ENCODE data around the gene SLC22A7.

SLC22A7 gene

DNA sequence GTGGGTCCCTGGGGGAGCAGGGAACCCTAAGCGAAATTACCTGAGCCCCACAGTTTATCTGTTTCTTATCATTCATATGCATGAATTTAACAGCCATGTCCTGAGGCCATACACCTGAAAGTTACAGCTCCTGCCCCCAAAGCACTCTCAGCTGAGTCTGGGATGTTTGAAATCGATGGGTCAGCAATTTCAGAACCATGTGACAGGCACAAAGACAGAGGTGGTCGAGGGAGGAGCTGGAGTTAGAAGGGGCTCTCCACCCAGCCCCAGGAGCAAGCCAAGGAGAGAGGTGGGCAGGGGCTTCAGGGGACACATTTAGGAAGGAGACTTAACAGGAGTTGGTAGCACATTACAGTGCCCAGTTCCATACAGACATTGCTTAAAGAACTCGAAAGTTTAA lies 39.9 kb upstream of the SLC22A7 start (continued):
- TF ChIP-seq, protein P1, sequence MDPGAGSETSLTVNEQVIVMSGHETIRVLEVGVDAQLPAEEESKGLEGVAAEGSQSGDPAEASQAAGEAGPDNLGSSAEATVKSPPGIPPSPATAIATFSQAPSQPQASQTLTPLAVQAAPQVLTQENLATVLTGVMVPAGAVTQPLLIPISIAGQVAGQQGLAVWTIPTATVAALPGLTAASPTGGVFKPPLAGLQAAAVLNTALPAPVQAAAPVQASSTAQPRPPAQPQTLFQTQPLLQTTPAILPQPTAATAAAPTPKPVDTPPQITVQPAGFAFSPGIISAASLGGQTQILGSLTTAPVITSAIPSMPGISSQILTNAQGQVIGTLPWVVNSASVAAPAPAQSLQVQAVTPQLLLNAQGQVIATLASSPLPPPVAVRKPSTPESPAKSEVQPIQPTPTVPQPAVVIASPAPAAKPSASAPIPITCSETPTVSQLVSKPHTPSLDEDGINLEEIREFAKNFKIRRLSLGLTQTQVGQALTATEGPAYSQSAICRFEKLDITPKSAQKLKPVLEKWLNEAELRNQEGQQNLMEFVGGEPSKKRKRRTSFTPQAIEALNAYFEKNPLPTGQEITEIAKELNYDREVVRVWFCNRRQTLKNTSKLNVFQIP (CRISPR knock-in tag; IDR thresholded peaks at IDR 0.05; ENCODE audit: borderline replicate concordance, low read depth): no peak
- TF ChIP-seq, protein P2, sequence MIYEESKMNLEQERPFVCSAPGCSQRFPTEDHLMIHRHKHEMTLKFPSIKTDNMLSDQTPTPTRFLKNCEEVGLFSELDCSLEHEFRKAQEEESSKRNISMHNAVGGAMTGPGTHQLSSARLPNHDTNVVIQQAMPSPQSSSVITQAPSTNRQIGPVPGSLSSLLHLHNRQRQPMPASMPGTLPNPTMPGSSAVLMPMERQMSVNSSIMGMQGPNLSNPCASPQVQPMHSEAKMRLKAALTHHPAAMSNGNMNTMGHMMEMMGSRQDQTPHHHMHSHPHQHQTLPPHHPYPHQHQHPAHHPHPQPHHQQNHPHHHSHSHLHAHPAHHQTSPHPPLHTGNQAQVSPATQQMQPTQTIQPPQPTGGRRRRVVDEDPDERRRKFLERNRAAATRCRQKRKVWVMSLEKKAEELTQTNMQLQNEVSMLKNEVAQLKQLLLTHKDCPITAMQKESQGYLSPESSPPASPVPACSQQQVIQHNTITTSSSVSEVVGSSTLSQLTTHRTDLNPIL (CRISPR knock-in tag; IDR thresholded peaks at IDR 0.05; ENCODE audit: low read depth): no peak
- TF ChIP-seq ZNF70 (CRISPR knock-in tag; IDR thresholded peaks at IDR 0.05) (no peak), ZFP30 (CRISPR knock-in tag; IDR thresholded peaks at IDR 0.05) (no peak), ESRRG (CRISPR knock-in tag; IDR thresholded peaks at IDR 0.05) (no peak), ARNTL (CRISPR knock-in tag; IDR thresholded peaks at IDR 0.05; ENCODE audit: borderline replicate concordance, low read depth) (no peak), ZNF8 (CRISPR knock-in tag; IDR thresholded peaks at IDR 0.05) (no peak), GLIS3 (CRISPR knock-in tag; IDR thresholded peaks at IDR 0.05) (no peak), ISL1 (CRISPR knock-in tag; IDR thresholded peaks at IDR 0.05) (no peak)

DNA sequence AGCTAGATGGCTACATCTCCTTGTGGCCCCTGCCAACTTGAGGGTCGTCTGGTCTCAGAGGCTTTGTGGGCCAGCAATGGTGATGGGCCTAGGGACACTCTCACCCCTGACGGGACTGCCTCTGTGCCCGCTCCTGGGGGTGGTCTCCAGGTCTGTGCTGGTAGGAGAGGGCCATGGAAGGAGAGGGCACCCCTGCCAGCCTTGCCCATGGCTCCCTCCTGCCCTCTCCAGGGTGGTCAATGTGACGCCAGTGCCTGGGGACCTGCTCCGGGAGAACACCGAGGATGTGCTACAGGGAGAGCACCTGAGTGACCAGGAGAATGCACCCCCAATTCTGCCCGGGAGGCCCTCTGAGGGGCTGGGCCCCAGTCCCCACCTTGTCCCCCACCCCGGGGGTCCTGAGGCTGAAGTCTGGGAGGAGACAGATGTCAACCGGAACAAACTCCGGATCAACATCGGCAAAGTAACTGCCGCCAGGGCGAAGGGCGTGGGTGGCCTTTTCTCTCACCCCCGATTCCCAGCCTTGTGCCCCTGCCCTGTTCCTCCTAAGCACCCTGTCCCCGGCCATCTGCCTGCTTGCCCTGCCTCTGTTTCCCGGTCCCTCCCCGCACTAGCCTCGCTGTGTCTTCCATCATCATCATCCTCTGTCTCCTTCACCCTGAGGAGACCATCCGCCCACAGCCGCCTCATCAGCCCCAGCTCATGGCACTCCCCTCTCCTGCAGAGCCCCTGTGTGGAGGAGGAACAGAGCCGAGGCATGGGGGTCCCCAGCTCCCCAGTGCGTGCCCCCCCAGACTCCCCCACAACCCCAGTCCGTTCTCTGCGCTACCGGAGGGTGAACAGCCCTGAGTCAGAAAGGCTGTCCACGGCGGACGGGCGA lies 39.0 kb upstream of the SLC22A7 start:
- no peak for ATAC-seq
- no peak for TF ChIP-seq ZFP30 (CRISPR knock-in tag; IDR thresholded peaks at IDR 0.05)
- no peak for TF ChIP-seq GLIS3 (CRISPR knock-in tag; IDR thresholded peaks at IDR 0.05)
- no peak for TF ChIP-seq ESRRG (CRISPR knock-in tag; IDR thresholded peaks at IDR 0.05)
- TF ChIP-seq, protein P2 (CRISPR knock-in tag; IDR thresholded peaks at IDR 0.05; ENCODE audit: low read depth): no peak
- TF ChIP-seq, protein P3, sequence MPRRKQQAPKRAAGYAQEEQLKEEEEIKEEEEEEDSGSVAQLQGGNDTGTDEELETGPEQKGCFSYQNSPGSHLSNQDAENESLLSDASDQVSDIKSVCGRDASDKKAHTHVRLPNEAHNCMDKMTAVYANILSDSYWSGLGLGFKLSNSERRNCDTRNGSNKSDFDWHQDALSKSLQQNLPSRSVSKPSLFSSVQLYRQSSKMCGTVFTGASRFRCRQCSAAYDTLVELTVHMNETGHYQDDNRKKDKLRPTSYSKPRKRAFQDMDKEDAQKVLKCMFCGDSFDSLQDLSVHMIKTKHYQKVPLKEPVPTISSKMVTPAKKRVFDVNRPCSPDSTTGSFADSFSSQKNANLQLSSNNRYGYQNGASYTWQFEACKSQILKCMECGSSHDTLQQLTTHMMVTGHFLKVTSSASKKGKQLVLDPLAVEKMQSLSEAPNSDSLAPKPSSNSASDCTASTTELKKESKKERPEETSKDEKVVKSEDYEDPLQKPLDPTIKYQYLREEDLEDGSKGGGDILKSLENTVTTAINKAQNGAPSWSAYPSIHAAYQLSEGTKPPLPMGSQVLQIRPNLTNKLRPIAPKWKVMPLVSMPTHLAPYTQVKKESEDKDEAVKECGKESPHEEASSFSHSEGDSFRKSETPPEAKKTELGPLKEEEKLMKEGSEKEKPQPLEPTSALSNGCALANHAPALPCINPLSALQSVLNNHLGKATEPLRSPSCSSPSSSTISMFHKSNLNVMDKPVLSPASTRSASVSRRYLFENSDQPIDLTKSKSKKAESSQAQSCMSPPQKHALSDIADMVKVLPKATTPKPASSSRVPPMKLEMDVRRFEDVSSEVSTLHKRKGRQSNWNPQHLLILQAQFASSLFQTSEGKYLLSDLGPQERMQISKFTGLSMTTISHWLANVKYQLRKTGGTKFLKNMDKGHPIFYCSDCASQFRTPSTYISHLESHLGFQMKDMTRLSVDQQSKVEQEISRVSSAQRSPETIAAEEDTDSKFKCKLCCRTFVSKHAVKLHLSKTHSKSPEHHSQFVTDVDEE (CRISPR knock-in tag; IDR thresholded peaks at IDR 0.05): no peak
- no peak for TF ChIP-seq RARB (CRISPR knock-in tag; IDR thresholded peaks at IDR 0.05)
- no peak for TF ChIP-seq ZFP3 (CRISPR knock-in tag; IDR thresholded peaks at IDR 0.05)
- TF ChIP-seq, protein P4, sequence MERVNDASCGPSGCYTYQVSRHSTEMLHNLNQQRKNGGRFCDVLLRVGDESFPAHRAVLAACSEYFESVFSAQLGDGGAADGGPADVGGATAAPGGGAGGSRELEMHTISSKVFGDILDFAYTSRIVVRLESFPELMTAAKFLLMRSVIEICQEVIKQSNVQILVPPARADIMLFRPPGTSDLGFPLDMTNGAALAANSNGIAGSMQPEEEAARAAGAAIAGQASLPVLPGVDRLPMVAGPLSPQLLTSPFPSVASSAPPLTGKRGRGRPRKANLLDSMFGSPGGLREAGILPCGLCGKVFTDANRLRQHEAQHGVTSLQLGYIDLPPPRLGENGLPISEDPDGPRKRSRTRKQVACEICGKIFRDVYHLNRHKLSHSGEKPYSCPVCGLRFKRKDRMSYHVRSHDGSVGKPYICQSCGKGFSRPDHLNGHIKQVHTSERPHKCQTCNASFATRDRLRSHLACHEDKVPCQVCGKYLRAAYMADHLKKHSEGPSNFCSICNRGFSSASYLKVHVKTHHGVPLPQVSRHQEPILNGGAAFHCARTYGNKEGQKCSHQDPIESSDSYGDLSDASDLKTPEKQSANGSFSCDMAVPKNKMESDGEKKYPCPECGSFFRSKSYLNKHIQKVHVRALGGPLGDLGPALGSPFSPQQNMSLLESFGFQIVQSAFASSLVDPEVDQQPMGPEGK (CRISPR knock-in tag; IDR thresholded peaks at IDR 0.05; ENCODE audit: borderline replicate concordance): no peak
- TF ChIP-seq OSR1 (CRISPR knock-in tag; IDR thresholded peaks at IDR 0.05): no peak
- TF ChIP-seq BACH2 (CRISPR knock-in tag; IDR thresholded peaks at IDR 0.05; ENCODE audit: borderline replicate concordance): no peak
- TF ChIP-seq ZNF70 (CRISPR knock-in tag; IDR thresholded peaks at IDR 0.05): no peak
- no peak for TF ChIP-seq CSDC2 (CRISPR knock-in tag; IDR thresholded peaks at IDR 0.05)
- no peak for TF ChIP-seq TOX (CRISPR knock-in tag; IDR thresholded peaks at IDR 0.05; ENCODE audit: borderline replicate concordance)

DNA sequence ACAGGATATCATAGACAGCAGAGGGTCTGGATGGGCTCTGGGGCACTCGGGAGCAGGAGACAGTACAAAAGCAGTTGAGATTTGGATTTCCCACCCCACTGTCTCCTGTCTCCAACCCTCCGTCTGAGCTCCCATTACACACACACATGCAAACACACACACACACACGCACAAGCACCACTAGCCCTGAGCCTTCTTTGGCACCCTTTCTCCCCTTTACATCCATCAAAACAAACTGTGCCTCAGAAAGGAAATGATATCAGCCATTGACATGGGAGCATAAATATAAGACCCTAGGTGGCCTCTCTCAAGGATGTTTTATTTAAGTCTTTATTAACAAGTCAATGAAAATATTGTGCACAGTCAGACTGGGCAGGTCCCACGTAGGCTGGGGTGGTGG lies 37.3 kb upstream of the SLC22A7 start:
- ATAC-seq: no peak
- TF ChIP-seq ZFP30 (CRISPR knock-in tag; IDR thresholded peaks at IDR 0.05) (no peak), ESRRG (CRISPR knock-in tag; IDR thresholded peaks at IDR 0.05) (no peak), ISL1 (CRISPR knock-in tag; IDR thresholded peaks at IDR 0.05) (no peak), OSR1 (CRISPR knock-in tag; IDR thresholded peaks at IDR 0.05) (no peak), ZNF70 (CRISPR knock-in tag; IDR thresholded peaks at IDR 0.05) (no peak), ZC3H10 (CRISPR knock-in tag; IDR thresholded peaks at IDR 0.05) (no peak), ZNF8 (CRISPR knock-in tag; IDR thresholded peaks at IDR 0.05) (no peak), ZNF565 (CRISPR knock-in tag; conservative IDR thresholded peaks at IDR 0.05; ENCODE audit: low read depth) (no peak), TCF4 (CRISPR knock-in tag; IDR thresholded peaks at IDR 0.05; ENCODE audit: borderline replicate concordance) (no peak), PPARA (CRISPR knock-in tag; IDR thresholded peaks at IDR 0.05; ENCODE audit: borderline replicate concordance) (no peak)
- TF ChIP-seq, protein P5, sequence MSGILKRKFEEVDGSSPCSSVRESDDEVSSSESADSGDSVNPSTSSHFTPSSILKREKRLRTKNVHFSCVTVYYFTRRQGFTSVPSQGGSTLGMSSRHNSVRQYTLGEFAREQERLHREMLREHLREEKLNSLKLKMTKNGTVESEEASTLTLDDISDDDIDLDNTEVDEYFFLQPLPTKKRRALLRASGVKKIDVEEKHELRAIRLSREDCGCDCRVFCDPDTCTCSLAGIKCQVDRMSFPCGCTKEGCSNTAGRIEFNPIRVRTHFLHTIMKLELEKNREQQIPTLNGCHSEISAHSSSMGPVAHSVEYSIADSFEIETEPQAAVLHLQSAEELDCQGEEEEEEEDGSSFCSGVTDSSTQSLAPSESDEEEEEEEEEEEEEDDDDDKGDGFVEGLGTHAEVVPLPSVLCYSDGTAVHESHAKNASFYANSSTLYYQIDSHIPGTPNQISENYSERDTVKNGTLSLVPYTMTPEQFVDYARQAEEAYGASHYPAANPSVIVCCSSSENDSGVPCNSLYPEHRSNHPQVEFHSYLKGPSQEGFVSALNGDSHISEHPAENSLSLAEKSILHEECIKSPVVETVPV (CRISPR knock-in tag; IDR thresholded peaks at IDR 0.05): no peak
- TF ChIP-seq, protein P1 (CRISPR knock-in tag; IDR thresholded peaks at IDR 0.05; ENCODE audit: borderline replicate concordance, low read depth): no peak
- TF ChIP-seq, protein P2 (CRISPR knock-in tag; IDR thresholded peaks at IDR 0.05; ENCODE audit: low read depth): no peak

Measured in SK-N-SH treated with all-trans-retinoic acid at 6 μM for 48 hours (cell line).